K562 treated with DMSO at 1 percent for 12 hours (cell line): ENCODE data around the gene ALDH8A1. TPM values are rescaled to one million over a fixed set of nuclear protein-coding genes. Genes with fewer than 3 reads are reported as not detected.

ENCODE experiments used
- total RNA-seq: library from RNA; unstranded; fragments of 300-600 nt; gene quantifications from 2 replicates; pipeline ENCODE4 v1.2.3, GENCODE V29; 2022; ENCODE audit not compliant: insufficient read depth

Gene ALDH8A1, protein sequence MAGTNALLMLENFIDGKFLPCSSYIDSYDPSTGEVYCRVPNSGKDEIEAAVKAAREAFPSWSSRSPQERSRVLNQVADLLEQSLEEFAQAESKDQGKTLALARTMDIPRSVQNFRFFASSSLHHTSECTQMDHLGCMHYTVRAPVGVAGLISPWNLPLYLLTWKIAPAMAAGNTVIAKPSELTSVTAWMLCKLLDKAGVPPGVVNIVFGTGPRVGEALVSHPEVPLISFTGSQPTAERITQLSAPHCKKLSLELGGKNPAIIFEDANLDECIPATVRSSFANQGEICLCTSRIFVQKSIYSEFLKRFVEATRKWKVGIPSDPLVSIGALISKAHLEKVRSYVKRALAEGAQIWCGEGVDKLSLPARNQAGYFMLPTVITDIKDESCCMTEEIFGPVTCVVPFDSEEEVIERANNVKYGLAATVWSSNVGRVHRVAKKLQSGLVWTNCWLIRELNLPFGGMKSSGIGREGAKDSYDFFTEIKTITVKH
- 0.34 TPM in 1 of 2 replicates, not detected in the other for total RNA-seq

DNA sequence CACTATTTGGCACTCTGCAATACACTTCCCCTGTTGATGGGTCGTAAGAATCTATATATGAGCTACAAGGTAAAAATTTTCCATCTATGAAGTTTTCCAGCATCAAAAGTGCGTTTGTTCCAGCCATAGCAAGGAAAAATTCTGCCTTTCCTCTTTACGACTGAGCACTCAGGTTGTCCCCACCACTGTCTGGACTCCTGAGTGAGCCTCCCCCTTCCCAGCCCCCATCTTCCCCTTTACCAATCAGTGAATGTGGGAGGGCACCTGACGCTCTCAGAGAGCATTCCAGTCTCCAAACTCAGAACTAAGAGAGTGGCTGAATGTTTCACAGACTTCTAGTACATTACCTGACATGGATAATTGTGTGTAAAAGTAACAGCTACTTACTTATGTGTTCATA is at the start of gene ALDH8A1:
TSS of gene ALDH8A1 (minus strand) at position 175 of the 400 bp plus-strand sequence. CDS start at position 127, 48 bp downstream.

Other genes with a start within 250 kb of the ALDH8A1 start
- gene HBS1L, start 104.7 kb upstream of the ALDH8A1 start, total RNA-seq: 34.2 and 85.9 TPM in 2 replicates
- 18.7 and 66.8 TPM in 2 replicates for gene MYB, start 231.2 kb upstream of the ALDH8A1 start, total RNA-seq